Ramos (cell line): ENCODE results near the gene LAMC1.

Experiments
- in situ Hi-C: fragments of 300-500 bp; cut with MboI; formaldehyde crosslinking; loops from one replicate; pipeline ENCODE4 v1.14.3; 2022; ENCODE audit warnings: low sequenced_read_pairs; ENCODE audit not compliant: unreplicated experiment

The LAMC1 gene

DNA sequence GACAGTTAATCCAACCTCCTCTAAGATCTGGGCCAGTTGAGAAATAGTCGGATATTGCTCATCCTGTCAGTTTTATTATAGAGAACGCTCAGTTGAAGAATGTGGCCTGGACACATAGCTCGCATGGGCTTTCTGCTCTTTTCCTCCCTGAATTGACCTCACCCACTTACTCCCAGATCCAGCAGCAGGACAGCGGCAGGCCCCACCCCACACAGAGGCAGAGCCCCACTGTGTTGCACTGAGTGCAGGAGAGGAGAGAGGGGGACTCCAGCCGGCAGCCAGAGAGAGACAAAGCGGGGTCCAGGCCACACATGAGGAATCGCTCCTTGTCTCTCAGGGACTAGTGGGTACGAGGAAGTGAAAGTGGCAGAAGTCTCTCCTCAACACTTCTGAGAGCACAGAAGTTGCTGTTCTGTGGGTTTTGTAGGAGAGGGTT lies 78.6 kb downstream of the LAMC1 start:
- in situ Hi-C loops = no loop called here

DNA sequence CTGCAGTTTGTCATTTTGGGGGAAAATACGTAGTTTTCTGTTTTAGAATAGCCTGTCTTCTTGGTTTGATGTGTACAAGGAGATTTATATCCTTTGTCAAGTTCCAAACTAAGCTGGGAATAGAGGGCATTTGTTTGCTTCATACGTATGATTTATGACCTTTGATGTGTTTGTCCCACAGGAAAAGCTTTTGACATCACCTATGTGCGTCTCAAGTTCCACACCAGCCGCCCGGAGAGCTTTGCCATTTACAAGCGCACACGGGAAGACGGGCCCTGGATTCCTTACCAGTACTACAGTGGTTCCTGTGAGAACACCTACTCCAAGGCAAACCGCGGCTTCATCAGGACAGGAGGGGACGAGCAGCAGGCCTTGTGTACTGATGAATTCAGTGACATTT lies 79.9 kb downstream of the LAMC1 start:
- in situ Hi-C loops = no loop called here

- in situ Hi-C loops = no loop called here
These were observed 80.4 kb downstream of the LAMC1 start for GRCh38 chr1:183103577-183103976.

GRCh38 chr1:183105449-183105848 lies 82.2 kb downstream of the LAMC1 start:
- in situ Hi-C loops = no loop called here

DNA sequence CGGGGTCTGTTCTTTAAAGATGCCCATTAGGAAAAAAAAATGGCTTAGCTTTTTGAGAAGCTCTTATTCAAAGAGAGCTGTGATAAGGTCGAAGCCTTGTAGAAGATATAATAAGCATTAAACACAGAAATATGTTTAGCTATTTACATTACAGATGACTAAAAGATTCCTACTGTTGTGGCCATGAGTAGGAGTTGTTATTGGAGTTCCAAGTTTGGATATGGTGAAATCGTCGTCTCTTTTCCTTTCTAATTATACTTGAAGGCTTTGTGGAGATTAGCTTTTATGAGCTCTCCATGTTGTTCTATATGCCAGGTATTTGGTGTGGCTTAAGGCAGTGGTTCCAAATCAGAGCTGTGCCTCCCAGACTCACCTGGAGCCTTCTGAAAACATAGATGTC lies 82.9 kb downstream of the LAMC1 start:
- in situ Hi-C loops = no loop called here

GRCh38 chr1:183106746-183107145 lies 83.5 kb downstream of the LAMC1 start:
- in situ Hi-C loops = no loop called here

GRCh38 chr1:183110326-183110880 lies 87.2 kb downstream of the LAMC1 start:
- in situ Hi-C loops = no loop called here

DNA sequence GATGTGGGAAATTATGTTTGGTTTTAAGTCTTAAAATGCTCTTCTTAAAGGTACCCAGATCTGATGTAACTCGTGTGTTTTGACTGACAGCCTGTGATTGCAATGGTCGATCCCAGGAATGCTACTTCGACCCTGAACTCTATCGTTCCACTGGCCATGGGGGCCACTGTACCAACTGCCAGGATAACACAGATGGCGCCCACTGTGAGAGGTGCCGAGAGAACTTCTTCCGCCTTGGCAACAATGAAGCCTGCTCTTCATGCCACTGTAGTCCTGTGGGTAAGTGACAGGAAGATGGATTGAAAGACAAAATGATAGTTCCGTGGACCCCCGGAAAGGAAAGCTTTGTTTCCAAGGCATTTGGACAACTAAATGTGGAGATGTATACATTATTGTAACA lies 91.2 kb downstream of the LAMC1 start:
- in situ Hi-C loops = no loop called here

DNA sequence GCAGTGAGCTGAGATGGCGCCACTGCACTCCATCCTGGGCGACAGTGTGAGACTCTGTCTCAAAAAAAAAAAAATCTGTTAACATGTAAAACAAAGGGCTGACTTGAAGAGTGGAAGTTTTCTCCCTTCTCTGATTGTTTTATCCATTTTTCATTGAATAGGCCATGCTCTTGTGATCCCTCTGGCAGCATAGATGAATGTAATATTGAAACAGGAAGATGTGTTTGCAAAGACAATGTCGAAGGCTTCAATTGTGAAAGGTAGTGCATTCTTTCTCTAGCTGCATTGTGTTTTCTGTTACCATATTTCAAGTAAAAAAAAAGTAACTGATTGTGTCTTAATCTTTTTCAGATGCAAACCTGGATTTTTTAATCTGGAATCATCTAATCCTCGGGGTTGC lies 93.2 kb downstream of the LAMC1 start:
- in situ Hi-C loops = no loop called here

- in situ Hi-C loops = no loop called here
These were observed 98.4 kb downstream of the LAMC1 start for GRCh38 chr1:183121609-183122008.

DNA sequence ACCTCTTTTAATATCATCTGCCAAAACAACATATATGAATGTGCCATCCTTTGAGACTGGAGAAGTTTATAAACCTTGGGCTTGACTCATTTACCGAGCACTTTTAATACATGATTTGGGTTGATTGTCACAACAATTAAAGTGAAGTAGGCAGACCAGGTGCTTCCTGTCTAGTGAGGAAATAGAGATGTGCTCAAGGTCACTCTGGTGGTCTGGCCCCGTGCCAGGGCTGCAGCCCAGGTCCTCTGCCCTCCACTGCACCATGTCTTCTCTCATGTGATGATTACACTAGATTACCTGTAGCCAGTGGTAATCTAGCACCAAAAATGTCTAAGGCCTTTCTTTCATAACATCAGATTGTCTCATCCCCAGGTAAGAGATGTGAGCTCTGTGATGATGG lies 101.0 kb downstream of the LAMC1 start:
- in situ Hi-C loops = no loop called here

DNA sequence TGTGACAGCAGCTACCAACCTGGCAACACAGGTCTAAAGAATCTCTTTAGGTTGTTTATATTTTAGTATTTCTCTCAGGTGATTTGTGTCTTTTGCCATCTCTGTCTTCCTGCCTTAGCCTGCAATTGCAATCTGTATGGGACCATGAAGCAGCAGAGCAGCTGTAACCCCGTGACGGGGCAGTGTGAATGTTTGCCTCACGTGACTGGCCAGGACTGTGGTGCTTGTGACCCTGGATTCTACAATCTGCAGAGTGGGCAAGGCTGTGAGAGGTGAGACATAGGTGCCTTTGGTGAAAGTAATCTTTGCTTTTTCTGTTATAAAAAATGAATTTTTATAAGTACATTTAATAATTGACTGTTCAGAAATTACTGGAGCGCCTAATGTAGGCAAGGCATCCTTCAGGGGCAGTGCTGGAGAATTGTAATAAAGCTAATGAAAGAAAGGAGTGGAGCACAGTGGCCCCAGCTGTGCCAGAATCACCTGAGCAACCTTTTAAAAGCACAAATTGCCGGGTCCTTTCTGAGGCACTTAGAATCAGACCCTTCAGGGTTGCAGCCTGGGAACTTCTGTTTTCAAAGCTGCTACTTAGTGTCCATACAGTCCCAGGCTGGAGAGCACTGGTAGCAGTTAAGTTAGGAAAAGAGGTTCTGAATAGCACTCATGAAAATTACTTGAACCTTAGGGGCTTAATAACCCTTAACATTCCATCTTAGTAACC lies 102.2 kb downstream of the LAMC1 start:
- in situ Hi-C loops = no loop called here

- in situ Hi-C loops = no loop called here
These were observed 102.8 kb downstream of the LAMC1 start for GRCh38 chr1:183126000-183126366.

DNA sequence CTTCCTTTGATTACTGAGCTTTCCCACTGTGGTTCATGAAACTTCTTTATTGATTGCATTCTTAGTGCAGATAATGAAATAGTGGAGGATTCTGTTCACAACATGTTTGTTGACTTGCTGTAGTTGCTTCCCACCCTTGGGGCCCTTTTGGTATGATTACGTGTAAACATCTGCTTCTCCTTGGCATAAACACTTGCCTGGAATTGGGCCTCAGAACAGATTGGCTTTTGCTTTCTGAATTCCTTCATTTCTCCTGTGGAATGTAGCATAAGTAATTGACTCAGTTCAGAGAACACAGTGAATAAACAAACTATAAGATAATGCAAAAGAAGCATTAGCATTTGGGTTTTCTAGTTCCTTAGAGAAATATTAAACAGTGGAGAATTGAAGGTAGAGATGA lies 103.3 kb downstream of the LAMC1 start:
- in situ Hi-C loops = no loop called here

DNA sequence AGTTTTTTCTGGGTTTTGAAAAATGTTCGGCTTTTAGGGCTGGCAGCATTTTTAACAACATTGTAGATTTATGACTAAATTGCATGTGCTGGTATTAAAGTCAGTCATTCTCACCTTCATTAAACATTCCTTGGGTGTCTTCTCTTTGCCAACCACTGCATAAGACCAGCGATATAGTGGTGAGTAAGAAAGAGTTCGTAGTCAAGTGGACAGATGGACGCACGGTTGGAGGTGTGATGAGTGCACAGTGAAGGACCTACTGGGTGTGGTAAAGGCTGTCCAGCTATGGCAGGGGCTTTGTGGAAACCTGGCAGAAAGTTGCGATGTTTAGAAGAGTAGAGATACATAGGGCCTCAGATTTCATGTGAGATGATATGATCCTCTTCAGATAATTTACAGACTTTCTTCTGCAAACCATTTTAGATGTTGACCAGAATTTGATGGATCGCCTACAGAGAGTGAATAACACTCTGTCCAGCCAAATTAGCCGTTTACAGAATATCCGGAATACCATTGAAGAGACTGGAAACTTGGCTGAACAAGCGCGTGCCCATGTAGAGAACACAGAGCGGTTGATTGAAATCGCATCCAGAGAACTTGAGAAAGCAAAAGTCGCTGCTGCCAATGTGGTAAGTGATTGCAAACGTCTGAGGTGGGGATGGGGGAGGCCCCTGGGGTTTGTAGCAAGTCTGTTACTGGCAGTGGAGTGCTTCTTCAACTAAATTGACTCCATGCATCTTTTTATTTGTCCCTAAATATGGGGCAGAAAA lies 106.9 kb downstream of the LAMC1 start:
- in situ Hi-C loops = no loop called here

GRCh38 chr1:183131166-183131565 lies 107.9 kb downstream of the LAMC1 start:
- in situ Hi-C loops = no loop called here

DNA sequence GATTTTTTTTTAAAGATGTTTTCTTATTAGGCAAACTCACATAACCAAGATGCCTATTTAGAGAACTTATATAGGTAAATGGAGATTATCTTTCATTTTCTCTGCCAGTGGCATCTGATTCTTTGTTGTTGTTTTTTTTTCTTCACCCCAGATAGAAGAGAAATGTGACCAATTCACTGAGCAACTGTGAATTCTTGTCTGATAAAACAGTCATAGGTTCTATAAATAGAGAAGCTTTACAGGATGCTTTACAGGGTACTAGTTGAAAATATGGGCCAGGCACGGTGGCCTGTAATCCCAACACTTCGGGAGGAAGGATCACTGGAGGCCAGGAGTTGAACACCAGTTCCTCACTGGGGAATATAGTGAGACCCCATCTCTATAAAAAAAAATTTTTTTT lies 112.1 kb downstream of the LAMC1 start:
- in situ Hi-C loops = no loop called here

DNA sequence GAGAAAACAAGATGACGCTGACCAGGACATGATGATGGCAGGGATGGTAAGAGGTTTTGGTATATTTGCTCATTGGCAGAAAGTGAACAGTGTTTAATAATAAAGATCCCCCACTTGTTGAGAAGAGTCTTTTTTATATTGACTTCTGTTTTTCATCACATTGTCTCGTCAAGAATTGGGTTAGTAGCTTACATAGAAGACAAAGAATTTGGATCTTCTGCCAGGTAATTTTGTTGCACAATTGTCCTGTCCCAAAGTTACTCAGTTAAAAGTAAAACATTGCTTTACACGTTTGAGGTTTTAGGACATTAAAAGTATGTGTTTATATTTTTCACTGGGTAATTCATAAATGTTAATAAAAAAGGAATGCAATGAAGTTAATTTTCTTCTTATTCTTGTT lies 114.6 kb downstream of the LAMC1 start:
- in situ Hi-C loops = no loop called here

DNA sequence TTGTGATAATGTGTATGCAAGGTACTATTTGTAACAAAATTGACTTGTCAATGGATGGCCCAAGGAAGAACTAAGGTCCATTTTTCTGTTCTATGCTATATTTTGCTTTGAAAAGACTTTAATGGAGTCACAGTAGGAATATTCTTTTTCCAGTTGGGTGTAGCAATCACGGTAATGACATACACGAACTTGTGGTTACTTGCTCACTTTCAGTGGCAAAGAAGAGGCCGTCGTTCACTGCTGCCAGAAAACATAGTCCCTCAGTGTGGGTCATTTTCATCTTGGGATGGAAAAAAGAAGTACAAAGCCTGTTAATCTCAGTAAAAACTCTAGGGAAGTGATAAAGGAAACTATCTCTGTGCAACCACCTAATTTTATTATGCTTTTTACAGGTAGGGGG lies 115.1 kb downstream of the LAMC1 start:
- in situ Hi-C loops = no loop called here

DNA sequence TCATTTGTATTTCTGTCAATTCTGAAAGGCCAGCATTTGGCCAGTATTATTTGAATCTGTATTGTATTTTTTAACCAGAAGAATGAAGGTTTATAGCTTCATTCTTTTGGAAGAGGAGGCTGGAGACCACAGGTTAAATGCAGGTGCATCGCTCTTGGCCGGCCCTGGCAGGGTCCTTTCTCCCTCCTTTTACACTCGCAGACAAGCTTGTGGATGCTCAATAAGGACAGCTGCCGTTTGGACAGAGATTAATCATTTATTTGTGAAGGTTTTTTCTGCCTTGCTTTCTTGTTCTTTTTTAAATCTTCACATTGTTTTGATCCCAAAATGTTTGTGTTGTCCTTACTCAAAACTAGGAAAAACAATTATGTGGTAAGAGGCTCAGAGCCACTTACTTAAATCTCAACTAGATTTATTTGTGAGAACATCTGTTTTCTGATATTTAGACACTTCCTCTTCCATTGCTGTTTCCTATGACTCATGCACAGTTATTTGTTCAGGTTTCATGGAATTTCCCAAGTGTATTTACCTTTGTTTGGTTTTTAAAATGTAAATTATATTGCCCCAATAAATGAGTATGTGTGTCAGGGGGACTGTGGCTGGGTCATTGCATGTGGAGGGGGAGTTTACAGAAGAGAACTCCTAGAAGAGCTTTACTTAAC lies 116.2 kb downstream of the LAMC1 start:
- in situ Hi-C loops = no loop called here

DNA sequence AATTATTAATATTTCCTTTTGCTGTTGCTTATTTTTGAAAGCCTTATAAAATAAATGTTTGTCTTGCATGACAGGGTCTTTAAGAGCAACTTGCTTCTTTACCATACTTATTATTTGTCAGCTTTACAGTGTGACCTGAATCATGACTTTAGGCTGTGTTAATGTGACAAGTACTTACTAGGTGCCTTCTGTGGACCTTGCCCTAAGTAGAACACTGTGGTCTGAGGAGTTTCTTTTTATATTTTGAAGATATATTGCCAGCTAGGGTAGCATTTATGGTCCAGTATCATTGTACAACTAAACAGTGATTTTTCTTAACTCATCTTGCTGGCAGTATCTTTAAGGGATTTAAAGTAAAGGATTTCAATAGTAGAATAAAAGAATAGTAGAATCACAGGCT lies 117.4 kb downstream of the LAMC1 start:
- in situ Hi-C loops = no loop called here
